HTR-8/SVneo (cell line): ENCODE results near the gene R3HCC1L.
"Not testable (repeated sequence)": the region's sequence is repeated elsewhere in the genome, so short reads cannot be mapped to it uniquely, and the experiment has no call there.

Experiments used
- DNase-seq: peaks from one replicate; pipeline ENCODE4 v3.0.0; 2011; ENCODE audit warnings: low spot score, mixed read lengths; ENCODE audit not compliant: insufficient read length
- FAIRE-seq: peaks from 2 replicates; lab custom pipeline; 2011; peaks lifted over from hg19 to GRCh38; lab: Jason Lieb, UNC

The R3HCC1L gene

GRCh38 chr10:98170249-98171117, 36.0 kb downstream of the R3HCC1L start:
- DNase-seq: peak; percentile 48
- no peak for FAIRE-seq

GRCh38 chr10:98172073-98172472, 37.6 kb downstream of the R3HCC1L start:
- DNase-seq (no peak), FAIRE-seq (no peak)

- no peak for FAIRE-seq
- DNase-seq: no peak
Observed at GRCh38 chr10:98172495-98172894, 38.0 kb downstream of the R3HCC1L start.

- FAIRE-seq: no peak
- no peak for DNase-seq
Observed at GRCh38 chr10:98173260-98173659, 38.8 kb downstream of the R3HCC1L start.

- not testable (repeated sequence) for DNase-seq, FAIRE-seq
Observed at GRCh38 chr10:98182351-98182915, 48.0 kb downstream of the R3HCC1L start.

GRCh38 chr10:98186681-98187080, 52.2 kb downstream of the R3HCC1L start:
- no peak for DNase-seq
- FAIRE-seq: no peak

GRCh38 chr10:98190773-98191172, 56.3 kb downstream of the R3HCC1L start:
- FAIRE-seq: not testable (repeated sequence)

GRCh38 chr10:98193037-98193436, 58.6 kb downstream of the R3HCC1L start:
- DNase-seq (no peak), FAIRE-seq (no peak)

More at GRCh38 chr10:98190773-98191172, 56.3 kb downstream of the R3HCC1L start:
- not testable (repeated sequence) for DNase-seq

GRCh38 chr10:98194633-98195032, 60.2 kb downstream of the R3HCC1L start:
- DNase-seq: no peak
- FAIRE-seq: no peak

- DNase-seq (no peak), FAIRE-seq (no peak)
Observed at GRCh38 chr10:98195120-98195519, 60.7 kb downstream of the R3HCC1L start.

- FAIRE-seq (no peak), DNase-seq (no peak)
Observed at GRCh38 chr10:98196985-98197384, 62.5 kb downstream of the R3HCC1L start.

- DNase-seq (no peak), FAIRE-seq (no peak)
Observed at GRCh38 chr10:98201760-98202159, 67.3 kb downstream of the R3HCC1L start.

GRCh38 chr10:98202378-98202777, 67.9 kb downstream of the R3HCC1L start:
- no peak for FAIRE-seq
- DNase-seq: no peak

GRCh38 chr10:98205351-98205750, 70.9 kb downstream of the R3HCC1L start:
- FAIRE-seq (no peak), DNase-seq (no peak)

- DNase-seq (no peak), FAIRE-seq (no peak)
Observed at GRCh38 chr10:98208925-98209324, 74.5 kb downstream of the R3HCC1L start.

GRCh38 chr10:98209441-98209840, 75.0 kb downstream of the R3HCC1L start:
- DNase-seq: no peak
- no peak for FAIRE-seq

- no peak for FAIRE-seq
- DNase-seq: no peak
Observed at GRCh38 chr10:98212196-98212595, 77.7 kb downstream of the R3HCC1L start.

GRCh38 chr10:98213740-98214139, 79.3 kb downstream of the R3HCC1L start:
- FAIRE-seq: no peak
- no peak for DNase-seq

- DNase-seq (no peak), FAIRE-seq (no peak)
Observed at GRCh38 chr10:98215373-98215772, 80.9 kb downstream of the R3HCC1L start.

- DNase-seq (no peak), FAIRE-seq (no peak)
Observed at GRCh38 chr10:98217801-98218200, 83.3 kb downstream of the R3HCC1L start.

GRCh38 chr10:98223874-98224273, 89.4 kb downstream of the R3HCC1L start:
- DNase-seq (no peak), FAIRE-seq (no peak)

- DNase-seq (no peak), FAIRE-seq (no peak)
Observed at GRCh38 chr10:98224509-98224908, 90.1 kb downstream of the R3HCC1L start.
